NCI-H1694 (cell line): Measurements from ENCODE around the gene BTAF1.

Experiments used
- DNase-seq: peaks from one replicate; lab custom pipeline; 2025; lab: John Stamatoyannopoulos, UW

BTAF1 gene

GRCh38 chr10:92052088-92052487, 128.5 kb downstream of the BTAF1 start:
- DNase-seq = no peak

GRCh38 chr10:92052741-92053140, 129.2 kb downstream of the BTAF1 start:
- no peak for DNase-seq

GRCh38 chr10:92054807-92055206, 131.2 kb downstream of the BTAF1 start:
- no peak for DNase-seq

- DNase-seq = no peak
Observed at GRCh38 chr10:92062273-92062672, 138.7 kb downstream of the BTAF1 start.

- no peak for DNase-seq
Observed at GRCh38 chr10:92064506-92064905, 140.9 kb downstream of the BTAF1 start.

- DNase-seq = no peak
Observed at GRCh38 chr10:92066386-92066785, 142.8 kb downstream of the BTAF1 start.

GRCh38 chr10:92068900-92069299, 145.3 kb downstream of the BTAF1 start:
- DNase-seq = no peak

GRCh38 chr10:92074126-92074887, 150.7 kb downstream of the BTAF1 start:
- DNase-seq = no peak

GRCh38 chr10:92075829-92076228, 152.3 kb downstream of the BTAF1 start:
- no peak for DNase-seq

GRCh38 chr10:92076722-92077121, 153.2 kb downstream of the BTAF1 start:
- no peak for DNase-seq

- no peak for DNase-seq
Observed at GRCh38 chr10:92079003-92079402, 155.4 kb downstream of the BTAF1 start.
